ENCODE results near the gene BDP1. TPM values are rescaled to one million over a fixed set of nuclear protein-coding genes. Genes with fewer than 3 reads are reported as not detected.
"Not testable (repeated sequence)": the region's sequence is repeated elsewhere in the genome, so short reads cannot be mapped to it uniquely, and the experiment has no call there.

BDP1 gene, protein sequence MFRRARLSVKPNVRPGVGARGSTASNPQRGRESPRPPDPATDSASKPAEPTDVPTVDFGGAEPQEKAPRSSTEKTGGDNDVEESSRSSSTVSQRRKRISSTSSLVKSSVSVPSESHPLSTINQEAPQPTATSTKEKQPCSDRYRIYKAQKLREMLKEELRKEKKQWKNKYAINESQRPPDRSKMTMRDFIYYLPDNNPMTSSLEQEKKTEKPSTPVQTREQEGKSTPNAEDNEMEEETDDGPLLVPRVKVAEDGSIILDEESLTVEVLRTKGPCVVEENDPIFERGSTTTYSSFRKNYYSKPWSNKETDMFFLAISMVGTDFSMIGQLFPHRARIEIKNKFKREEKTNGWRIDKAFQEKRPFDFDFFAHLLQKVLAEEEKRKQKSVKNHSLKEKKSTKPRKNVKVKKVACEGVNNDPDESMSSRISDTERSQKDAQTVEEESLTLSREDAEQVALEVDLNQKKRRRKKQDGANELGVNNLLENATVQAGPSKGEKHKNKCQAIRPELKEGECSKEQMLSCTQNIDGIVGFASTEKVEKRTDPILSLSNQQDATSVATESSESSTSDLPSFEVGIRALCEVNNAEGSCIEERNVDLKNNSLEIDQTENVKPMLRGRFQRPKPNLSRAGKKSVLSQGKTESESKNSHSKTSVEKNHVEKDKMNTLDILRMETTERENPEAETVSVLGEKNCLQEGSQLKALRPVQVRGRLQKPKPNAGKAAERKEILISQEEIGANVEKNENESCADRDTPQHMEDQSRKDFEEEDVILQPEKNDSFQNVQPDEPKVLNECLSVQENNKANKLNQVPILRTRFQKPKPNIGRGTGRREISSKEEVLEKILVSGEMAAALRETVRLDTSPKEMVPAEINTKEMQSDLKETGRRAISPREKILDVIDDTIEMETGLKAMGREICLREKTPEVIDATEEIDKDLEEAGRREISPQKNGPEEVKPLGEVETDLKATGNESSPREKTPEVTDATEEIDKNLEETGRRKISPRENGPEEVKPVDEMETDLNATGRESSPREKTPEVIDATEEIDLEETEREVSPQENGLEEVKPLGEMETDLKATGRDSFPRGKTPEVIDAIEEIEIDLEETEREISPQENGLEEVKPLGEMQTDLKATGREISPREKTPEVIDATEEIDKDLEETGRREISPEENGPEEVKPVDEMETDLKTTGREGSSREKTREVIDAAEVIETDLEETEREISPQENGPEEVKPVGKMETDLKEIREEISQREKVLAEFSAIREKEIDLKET (N-terminal part only)
- total RNA-seq (2014; rRNA removed; shearing (Covaris generic)), result 7.3 and 10.4 TPM in 2 replicates

DNA sequence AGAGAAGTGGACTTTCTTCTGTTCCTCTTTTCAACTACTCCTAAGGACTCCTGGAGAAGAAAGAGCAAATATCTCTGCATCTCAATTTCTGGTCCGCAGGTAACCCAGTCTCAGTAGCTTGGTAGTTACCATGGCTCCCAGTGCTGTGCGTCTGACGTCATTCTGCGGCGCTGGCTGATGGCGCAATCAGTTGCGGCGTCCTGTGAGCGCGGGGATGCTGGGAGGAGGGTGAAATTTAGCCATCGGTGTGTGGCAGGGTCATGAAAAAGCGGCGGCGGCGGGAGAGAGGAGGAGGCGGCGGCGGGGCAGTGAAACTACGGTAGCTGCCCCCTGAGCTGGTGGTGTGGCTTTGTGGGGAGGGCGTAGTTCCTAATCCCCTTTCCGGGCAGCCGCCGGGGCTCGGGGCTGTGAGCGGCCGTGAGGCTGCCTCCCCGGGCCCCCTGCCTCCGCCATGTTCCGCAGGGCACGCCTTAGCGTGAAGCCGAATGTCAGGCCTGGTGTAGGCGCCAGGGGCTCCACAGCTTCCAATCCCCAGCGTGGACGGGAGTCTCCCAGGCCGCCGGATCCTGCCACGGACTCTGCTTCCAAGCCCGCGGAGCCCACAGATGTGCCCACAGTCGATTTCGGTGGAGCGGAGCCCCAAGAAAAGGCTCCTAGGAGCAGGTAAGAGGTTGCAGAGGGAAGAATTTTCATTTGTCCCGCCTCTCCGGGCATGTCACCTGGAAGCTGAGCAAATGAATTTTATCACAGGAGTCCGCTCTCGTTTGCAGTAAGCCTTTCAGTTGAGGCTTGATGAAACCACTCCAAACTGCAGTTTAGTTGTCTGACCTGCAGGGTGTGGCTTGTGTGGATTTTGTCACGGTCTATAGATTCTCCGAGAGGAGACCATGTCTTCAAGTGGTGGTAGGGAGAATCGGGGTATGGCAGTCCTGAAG is at the start of gene BDP1:
TSS of gene BDP1 (plus strand) at position 225 of the 935 bp plus-strand sequence. CDS start at position 452, 227 bp downstream.
- DNase-seq (ENCODE audit: low read depth), result peak; percentile 94

DNA sequence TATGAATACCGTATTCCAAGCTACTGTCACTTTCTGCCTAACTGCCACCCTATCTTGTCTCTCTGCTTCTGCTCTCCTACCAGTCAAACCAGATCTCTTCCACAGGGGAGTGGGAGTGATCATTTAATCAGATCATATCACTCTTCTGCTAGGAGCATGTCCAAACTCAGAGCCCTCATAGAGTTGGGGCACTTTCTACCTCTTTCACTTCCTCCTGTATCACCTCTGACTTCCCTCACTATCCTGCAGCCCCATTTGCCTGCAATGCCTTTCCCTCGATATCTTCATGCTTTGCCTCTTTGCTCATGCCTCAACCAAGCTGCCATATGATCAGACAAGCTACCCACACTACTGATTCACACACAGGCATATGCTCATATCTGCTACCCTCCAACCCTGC is 45.4 kb upstream of the BDP1 start:
- DNase-seq (ENCODE audit: low read depth), result not testable (repeated sequence)

DNA sequence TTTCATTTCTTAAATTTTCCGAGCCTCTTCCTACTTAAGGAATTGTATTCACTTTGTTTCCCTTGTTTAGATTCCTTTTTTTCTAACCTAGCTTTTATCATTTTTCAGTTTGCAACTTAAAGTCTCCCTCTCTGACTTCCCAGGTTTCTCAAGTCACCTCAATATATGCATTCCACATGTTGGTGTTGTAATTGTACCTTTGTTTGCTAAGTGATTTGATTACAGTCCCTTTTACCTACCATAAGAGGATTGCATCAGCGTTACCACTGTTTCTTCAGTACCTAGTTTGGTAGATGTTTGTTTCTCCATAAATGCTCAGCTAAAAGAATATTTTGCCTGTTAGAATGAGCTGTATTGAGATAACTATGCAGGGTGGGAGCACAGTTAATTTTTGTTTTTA is 39.8 kb upstream of the BDP1 start:
- not testable (repeated sequence) for DNase-seq (ENCODE audit: low read depth)

DNA sequence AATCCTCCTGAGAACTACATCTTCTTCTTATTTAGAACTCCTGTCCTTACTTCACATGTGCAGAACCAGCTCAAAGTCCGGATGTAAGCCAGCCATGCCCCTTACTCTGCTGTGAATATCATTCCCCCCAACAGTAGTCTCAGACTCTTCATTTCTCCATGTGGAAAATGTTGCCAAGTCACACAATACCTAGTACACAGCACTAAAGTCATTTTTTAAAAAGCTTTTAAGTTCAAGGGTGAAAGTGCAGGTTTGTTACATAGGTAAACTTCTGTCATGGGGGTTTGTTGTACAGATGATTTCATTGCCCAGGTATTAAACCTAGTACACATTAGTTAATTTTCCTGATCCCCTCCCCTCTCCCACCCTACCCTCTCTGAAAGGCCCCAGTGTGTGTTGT is 37.4 kb upstream of the BDP1 start:
- not testable (repeated sequence) for DNase-seq (ENCODE audit: low read depth)

DNA sequence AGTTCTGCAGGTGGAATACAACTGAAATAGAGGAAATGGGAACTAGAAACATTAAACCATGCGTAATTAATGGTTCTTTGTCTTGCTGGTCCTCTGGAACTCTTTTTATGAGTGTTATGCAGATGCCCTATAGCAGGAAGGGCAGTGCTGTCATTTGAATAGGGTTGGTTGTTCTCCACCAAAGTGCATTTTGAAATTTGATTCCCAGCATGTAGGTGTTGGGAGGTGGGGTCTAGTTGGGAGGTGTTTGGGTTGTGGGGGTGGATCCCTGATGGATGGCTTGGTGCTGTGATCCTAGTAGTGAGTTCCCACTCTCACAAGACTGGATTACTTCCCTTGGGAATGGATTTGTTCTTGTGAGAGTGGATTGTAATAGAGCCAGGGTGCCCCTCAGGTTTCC is 34.2 kb upstream of the BDP1 start:
- not testable (repeated sequence) for DNase-seq (ENCODE audit: low read depth)

DNA sequence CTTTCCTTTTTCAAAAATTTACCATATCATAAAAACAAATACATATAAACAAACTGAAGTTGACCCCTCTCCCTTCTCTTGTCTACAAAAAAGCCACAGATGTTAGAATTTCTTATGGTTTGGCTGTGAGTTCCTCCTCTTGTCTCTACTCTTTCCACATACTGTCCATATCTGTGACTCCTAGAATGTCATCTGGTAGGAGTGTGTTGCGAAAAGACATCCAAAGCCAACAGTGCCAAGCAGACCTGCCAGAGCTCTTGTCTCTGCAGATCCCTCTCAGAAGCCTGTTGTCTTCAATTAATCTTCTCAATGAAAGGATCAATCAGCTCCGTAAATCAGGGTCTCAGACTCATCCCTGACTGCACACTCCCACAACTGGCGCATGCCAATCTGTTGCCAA is 31.6 kb upstream of the BDP1 start:
- DNase-seq (ENCODE audit: low read depth), result not testable (repeated sequence)

DNA sequence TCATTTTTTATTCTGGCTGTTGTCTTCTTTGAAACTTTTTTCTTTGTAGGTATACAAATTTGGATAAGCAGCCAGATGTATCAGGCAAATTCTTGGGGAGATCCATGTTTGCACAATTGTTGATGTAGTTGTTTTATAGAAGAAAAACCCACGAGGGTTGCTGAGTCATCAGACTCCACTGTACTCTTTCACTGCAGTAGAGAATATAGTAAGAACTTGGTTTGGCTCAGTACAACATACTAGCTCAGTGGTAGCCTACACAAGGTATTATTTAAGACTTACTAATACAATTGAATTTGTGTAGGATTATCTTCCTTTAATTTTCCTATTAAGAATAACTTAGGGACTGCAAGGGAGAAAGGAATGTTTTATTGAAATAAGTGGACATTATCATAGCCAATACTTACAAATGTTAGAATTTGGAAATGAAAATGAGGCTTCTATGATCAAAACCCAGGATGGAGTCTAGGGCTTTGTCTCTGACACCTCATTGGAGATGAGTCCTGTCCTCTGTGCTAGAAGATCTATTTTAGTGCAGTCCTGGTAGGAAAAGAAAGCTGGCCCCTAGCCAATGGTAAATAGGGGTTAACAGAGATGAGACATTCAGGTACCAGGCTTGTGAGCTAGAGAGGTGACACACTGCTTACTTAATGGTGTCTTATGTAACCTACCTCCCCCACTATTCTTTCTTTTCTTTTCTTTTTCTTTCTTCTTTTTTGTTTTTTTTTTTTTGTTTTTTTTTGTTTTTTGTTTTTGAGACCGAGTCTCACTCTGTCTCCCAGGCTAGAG is 28.6 kb upstream of the BDP1 start:
- not testable (repeated sequence) for DNase-seq (ENCODE audit: low read depth)

DNA sequence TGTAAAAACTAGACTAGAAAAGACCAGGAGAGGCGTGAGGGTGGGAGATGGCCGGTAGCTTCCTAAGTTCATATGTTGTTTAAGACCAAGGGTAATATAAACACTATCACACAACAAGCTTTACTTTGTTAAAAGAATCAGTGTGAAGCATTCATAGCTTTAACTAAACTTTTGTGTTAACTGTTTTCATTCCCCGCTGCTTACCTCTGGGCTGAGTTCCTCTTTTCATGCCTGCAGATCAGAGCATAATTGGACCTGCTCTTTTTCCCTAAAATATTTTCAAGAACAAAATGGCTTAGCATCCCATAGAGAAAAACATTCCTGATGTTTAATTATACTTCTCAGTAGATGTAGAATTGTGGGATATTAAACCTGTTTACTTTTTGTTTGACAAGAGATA is 23.0 kb upstream of the BDP1 start:
- DNase-seq (ENCODE audit: low read depth), result not testable (repeated sequence)

DNA sequence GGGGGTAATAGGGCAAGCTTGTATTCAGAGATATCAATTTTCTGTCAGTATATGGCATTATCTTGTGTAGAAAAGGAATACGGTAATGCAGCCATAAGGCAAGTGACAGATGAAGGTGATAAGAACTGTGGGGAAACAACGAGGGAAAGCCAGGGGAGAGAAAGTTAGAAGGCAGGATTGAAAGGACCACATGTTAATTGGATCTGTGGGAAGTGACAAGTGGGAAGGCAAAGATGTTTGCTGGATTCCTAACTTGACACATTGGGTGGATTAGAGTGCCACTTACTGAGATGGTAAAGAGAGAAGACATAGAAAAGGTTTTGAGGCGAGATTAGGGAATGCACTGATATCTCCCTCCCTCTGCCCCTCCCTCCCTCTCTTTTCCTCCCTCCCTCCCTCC is 20.6 kb upstream of the BDP1 start:
- not testable (repeated sequence) for DNase-seq (ENCODE audit: low read depth)

DNA sequence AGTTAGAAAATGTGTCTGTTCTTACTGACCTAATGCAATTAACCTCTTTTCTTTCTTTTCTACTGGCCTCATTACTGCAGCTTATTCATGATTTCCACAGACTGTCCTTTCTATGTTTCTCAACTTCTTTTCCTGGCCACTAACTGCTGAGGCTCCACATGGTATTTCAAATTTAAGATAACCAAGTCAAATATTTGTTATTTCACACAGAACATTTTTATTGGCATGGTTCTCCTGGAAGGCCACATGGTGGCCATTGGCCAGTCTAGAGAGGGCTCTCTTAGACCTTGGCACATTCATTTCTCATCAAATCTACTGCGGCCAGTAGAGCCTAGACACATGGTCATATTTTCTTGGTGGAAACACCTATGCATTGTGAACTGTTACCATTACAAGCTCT is 13.9 kb upstream of the BDP1 start:
- DNase-seq (ENCODE audit: low read depth), result not testable (repeated sequence)

DNA sequence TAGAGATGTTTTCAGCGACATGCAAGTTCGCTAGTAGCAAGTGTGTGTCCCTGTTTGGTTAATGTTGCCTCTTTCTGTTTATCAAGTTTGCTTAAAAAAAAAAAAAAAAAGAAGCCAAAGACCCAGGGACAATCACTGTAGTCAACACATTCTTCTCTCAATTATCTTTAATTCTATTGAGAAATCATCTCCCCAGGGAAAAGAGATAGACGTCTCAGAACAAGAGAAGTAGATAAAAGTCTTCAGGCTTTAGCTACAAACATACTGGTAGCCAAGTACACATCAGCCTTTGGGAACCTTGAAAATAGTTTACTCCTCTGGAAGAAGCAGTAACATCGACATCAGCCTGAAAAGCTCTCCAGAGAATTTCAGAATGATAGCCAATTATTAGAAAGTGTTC is 11.6 kb upstream of the BDP1 start:
- not testable (repeated sequence) for DNase-seq (ENCODE audit: low read depth)

DNA sequence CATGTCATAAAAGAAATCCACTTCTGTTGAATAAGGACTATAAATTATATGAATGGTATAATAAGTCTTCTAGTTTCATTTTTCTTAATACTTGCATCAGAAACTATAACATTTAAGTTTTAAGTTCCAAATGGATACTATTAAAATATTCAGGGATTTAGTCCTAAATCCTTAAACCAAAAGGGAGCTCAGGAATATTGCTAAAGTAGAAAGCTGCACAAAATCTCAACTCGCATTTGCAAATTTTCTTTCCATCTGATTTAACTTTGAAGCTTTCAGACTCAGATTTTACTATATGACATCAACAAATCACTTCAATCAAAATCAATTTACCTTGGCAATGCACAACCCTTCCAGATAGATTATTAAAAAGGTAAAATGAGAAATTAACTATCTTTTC is 10.4 kb upstream of the BDP1 start:
- DNase-seq (ENCODE audit: low read depth), result not testable (repeated sequence)

DNA sequence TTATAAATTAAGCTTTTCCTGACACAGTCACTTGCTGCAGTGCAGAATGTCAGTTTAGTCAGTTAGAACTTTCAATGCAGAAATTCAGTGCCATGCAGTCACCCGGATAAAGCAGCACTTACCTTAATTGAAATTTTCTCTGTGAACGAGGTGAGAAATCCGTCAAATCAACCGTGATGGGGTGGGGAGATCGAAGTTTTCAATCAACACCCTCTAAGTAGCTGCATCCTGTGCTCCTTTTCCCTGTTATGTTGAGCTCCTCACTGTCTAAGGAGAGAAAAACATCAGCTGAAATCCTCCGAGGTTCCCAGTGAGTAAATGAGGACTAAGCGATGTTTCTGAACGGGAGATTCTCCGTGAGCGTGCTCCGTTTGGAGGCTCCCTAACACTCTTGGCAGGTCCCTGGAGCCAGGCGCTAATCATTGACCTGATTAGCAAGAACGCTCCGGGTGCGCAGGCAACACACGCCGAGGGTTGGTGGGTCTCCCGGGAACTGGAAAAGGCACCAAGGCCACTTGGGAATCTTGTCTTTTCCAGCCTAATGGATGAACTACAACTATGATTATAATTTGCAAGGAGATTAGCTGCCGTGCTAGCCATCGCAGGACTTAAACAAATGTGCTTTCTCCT is 9.8 kb upstream of the BDP1 start:
- not testable (repeated sequence) for DNase-seq (ENCODE audit: low read depth)

DNA sequence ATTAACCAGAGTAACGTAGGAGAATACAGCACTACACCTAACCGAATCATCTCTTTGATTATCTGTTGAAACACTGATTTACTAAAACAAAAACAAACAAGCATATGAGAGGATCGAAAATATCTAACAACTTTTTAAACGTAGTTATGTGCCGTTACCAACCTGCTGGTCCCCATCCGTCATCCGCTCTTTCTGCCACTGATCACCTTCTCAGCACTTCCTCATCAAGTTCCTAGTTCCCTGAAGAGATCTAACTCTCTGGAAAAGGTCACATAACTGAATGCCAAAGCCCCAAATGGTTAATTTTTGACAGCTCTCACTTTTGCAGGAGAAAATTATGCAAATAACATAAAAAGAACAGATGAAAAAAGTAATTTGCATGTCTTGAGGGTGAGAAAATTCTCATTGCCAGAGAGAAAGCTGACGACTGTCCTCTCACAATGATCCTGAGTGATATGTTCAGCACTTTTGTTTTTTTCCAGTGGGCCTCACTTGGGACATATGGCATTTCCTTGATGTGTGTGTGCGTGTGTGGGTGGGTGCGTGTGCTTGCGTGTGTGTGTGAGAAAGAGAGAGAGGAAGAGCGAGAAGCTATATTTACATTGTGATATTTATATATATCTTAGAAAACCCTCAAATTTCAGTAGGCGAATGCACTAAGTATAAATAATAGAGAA is 8.8 kb upstream of the BDP1 start:
- not testable (repeated sequence) for DNase-seq (ENCODE audit: low read depth)

DNA sequence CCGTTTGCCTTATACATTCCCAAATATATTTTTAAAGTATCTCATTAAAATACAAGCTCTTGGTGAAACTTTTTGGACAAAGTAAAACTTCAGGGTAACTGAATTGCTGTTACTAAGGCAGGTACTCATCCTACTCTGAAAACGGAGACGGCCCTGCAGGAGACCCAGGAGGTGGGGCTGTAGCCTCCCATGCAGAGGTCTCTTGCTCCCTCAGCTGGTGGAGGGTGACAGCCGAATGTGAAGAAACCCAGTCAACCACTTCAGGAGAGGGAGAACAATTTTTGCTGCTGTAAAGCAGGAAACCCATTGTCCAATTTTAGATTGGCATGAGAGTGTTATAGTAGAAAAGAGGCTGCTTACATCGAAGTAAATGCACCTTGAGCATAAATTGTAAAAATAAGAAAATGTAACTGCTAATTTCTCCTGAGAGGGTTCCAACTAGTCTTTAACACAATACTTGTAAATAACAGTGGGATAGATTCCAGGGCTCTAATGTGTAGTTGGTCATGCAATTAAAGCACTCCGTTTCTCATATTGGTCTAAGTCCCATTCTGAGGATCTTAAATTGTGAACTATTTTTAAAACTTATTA is 8.1 kb upstream of the BDP1 start:
- DNase-seq (ENCODE audit: low read depth), result peak; percentile 52

DNA sequence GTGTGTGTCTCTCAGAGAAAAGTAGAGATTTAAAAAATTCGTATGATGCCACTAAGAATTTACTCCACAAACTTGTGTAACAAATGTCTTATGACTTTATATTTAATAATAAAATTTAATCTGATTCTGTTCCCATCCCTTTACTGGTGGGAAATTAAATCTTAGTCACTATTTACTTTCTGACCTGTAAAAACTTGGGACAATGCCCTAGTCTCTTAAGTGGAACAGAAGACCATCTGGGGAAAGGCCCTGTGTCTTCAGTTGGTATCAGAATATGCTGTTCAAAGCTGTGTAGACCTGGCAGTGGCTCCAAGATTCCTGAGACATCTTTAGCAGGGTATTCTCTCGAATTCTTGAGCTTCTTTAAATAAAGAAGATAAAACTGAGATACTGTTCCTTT is 2.6 kb upstream of the BDP1 start:
- DNase-seq (ENCODE audit: low read depth), result no peak

DNA sequence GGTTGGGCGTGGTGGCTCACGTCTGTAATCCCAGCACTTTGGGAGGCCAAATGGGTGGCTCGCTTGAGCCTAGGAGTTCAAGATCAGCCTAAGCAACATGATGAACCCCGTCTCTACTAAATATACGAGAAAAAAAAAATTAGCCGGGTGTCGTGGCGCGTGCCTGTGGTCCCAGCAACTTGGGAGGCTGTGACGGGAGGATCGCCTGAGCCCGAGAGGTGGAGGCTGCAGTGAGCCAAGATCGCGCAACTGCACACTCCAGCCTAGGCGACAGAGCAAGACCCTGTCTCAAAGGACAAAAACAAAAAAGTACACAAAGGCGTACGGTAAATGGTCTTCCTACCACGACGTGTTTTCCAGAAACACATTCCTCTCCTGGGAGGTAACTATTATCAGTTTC is 538 bp upstream of the BDP1 start:
- DNase-seq (ENCODE audit: low read depth), result no peak

DNA sequence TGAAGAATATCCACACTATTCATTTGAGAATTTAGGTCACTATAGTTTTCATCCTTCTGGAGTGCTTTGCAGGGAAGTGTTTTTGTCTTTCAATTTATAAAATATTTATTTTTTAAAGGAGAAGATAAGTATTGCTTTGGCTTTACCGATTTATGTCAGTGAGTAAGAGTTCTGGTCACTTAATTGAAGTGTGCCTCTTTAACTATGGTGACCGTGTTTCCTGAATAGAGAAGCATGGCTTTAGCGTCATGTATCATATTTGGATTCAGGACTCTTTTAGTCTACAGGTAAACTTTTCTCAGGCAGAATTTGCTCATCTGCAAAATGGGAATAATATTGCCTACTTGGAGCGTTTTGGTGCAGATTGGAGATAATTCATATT is 902 bp downstream of the BDP1 start:
- peak; percentile 18 for DNase-seq (ENCODE audit: low read depth)
